ENCODE measurements around the gene ABCA1.
"Not testable (repeated sequence)": the region's sequence is repeated elsewhere in the genome, so short reads cannot be mapped to it uniquely, and the experiment has no call there.

The ABCA1 gene

GRCh38 chr9:104787306-104788015 is 140.5 kb downstream of the ABCA1 start:
- DNase-seq, result no peak

- DNase-seq, result no peak
Observed at GRCh38 chr9:104786293-104786692, 141.7 kb downstream of the ABCA1 start.

GRCh38 chr9:104784098-104784497 is 143.9 kb downstream of the ABCA1 start:
- DNase-seq, result no peak

GRCh38 chr9:104783588-104783987 is 144.4 kb downstream of the ABCA1 start:
- no peak for DNase-seq

GRCh38 chr9:104780796-104781395 is 147.1 kb downstream of the ABCA1 start:
- no peak for DNase-seq

GRCh38 chr9:104779946-104780535 is 147.9 kb downstream of the ABCA1 start:
- no peak for DNase-seq

- DNase-seq, result no peak
Observed at GRCh38 chr9:104779334-104779733, 148.6 kb downstream of the ABCA1 start.

GRCh38 chr9:104778802-104779201 is 149.2 kb downstream of the ABCA1 start:
- no peak for DNase-seq

GRCh38 chr9:104776797-104777196 is 151.2 kb downstream of the ABCA1 start:
- DNase-seq, result no peak

- DNase-seq, result no peak
Observed at GRCh38 chr9:104775976-104776375, 152.0 kb downstream of the ABCA1 start.

- no peak for DNase-seq
Observed at GRCh38 chr9:104775574-104775936, 152.4 kb downstream of the ABCA1 start.

GRCh38 chr9:104774831-104775573 is 153.0 kb downstream of the ABCA1 start:
- no peak for DNase-seq

- no peak for DNase-seq
Observed at GRCh38 chr9:104774132-104774531, 153.8 kb downstream of the ABCA1 start.

- DNase-seq, result no peak
Observed at GRCh38 chr9:104772714-104773510, 155.0 kb downstream of the ABCA1 start.

- DNase-seq, result no peak
Observed at GRCh38 chr9:104769655-104770054, 158.3 kb downstream of the ABCA1 start.

GRCh38 chr9:104769029-104769428 is 158.9 kb downstream of the ABCA1 start:
- DNase-seq, result not testable (repeated sequence)

- DNase-seq, result no peak
Observed at GRCh38 chr9:104767507-104767906, 160.4 kb downstream of the ABCA1 start.

GRCh38 chr9:104766025-104766424 is 161.9 kb downstream of the ABCA1 start:
- no peak for DNase-seq

- DNase-seq, result no peak
Observed at GRCh38 chr9:104765138-104765537, 162.8 kb downstream of the ABCA1 start.

- no peak for DNase-seq
Observed at GRCh38 chr9:104758974-104759373, 169.0 kb downstream of the ABCA1 start.

- no peak for DNase-seq
Observed at GRCh38 chr9:104750185-104750767, 177.7 kb downstream of the ABCA1 start.

GRCh38 chr9:104748359-104749031 is 179.5 kb downstream of the ABCA1 start:
- no peak for DNase-seq

Data from CD4-positive, alpha-beta T cell treated with Interleukin-6 for 4 hours (primary cell).